ENCODE results near the gene SCYL3. TPM values are rescaled to one million over a fixed set of nuclear protein-coding genes. Genes with fewer than 3 reads are reported as not detected.

The SCYL3 gene
- total RNA-seq, 6 experiments from 2014 or later, result 6.2 to 9.3 (median 8.3) TPM

DNA sequence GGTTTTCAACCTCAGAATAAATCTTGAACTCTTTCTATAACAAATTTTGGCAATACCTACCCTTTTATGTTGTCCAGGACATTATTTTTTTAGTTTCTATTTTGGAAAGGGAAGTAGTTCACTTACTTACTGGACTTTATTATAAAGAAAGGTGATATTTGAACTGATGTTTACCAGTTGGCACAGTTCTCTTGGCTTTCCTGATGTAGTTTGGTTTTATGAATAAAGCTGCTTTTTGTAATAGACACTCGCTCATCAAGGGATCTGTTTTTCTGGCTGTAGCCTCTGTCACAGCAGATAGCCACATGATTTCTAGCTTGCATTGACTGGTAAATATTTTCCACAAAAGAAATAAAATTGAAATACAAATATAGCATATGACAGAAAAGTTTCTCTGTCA is 58.0 kb downstream of the SCYL3 start:
- intact Hi-C loops (cut with DNase I), result no loop called here
- Histone ChIP-seq H3K27ac (no peak overlapping the region), H3K9me3 (no peaks in the 10 kb centered on the region), H3K4me1 (no peaks in the 10 kb centered on the region), H3K36me3 (peaks cover 0 to 8% (median 0%) of the 10 kb centered on the region in 4 donors), H3K27me3 (no peaks in the 10 kb centered on the region), H3K4me3 (no peak overlapping the region)
- no peak for DNase-seq
- ATAC-seq, result peak in 2 of 4 donors; percentile 46 to 60
- 43% methylated on average over 1 of the region's 1 CpG for WGBS (ENCODE audit: insufficient coverage, low coverage, low lambda C conversion rate, missing lambda C conversion rate)
- no peak for TF ChIP-seq POLR2A (IDR thresholded peaks at IDR 0.05)
- TF ChIP-seq, protein P1, sequence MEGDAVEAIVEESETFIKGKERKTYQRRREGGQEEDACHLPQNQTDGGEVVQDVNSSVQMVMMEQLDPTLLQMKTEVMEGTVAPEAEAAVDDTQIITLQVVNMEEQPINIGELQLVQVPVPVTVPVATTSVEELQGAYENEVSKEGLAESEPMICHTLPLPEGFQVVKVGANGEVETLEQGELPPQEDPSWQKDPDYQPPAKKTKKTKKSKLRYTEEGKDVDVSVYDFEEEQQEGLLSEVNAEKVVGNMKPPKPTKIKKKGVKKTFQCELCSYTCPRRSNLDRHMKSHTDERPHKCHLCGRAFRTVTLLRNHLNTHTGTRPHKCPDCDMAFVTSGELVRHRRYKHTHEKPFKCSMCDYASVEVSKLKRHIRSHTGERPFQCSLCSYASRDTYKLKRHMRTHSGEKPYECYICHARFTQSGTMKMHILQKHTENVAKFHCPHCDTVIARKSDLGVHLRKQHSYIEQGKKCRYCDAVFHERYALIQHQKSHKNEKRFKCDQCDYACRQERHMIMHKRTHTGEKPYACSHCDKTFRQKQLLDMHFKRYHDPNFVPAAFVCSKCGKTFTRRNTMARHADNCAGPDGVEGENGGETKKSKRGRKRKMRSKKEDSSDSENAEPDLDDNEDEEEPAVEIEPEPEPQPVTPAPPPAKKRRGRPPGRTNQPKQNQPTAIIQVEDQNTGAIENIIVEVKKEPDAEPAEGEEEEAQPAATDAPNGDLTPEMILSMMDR (IDR thresholded peaks at IDR 0.05), result no peak

DNA sequence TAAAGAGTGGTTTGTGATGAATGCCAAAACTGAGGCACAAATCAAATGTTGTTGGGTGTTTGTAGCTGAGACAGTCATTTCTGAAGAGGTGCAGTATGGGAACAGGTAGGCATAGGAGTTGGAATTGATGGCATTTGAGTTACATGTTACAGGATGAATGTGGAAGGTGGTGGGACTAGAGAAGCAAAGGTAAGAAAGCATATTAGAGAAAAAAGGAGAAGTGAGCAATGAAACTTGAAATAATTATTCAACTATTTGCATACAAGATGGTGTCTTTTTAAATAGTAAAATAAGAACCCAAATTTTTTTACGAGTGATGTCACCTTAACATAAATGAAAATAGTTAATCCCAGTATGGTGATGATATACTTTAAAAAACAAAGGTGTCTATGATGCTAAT is 58.8 kb downstream of the SCYL3 start:
- Histone ChIP-seq H3K27me3 (no peaks in the 10 kb centered on the region), H3K9me3 (no peaks in the 10 kb centered on the region), H3K4me1 (no peaks in the 10 kb centered on the region), H3K27ac (no peak overlapping the region), H3K4me3 (no peak overlapping the region), H3K36me3 (peaks cover 0 to 10% (median 0%) of the 10 kb centered on the region in 4 donors)
- DNase-seq (no peak), ATAC-seq (no peak)
- TF ChIP-seq, protein P1 (IDR thresholded peaks at IDR 0.05), result no peak
- TF ChIP-seq POLR2A (IDR thresholded peaks at IDR 0.05), result no peak
- 100% methylated on average over 1 of the region's 1 CpG for WGBS (ENCODE audit: insufficient coverage, low coverage, low lambda C conversion rate, missing lambda C conversion rate)
- intact Hi-C loops (cut with DNase I), result no loop called here

DNA sequence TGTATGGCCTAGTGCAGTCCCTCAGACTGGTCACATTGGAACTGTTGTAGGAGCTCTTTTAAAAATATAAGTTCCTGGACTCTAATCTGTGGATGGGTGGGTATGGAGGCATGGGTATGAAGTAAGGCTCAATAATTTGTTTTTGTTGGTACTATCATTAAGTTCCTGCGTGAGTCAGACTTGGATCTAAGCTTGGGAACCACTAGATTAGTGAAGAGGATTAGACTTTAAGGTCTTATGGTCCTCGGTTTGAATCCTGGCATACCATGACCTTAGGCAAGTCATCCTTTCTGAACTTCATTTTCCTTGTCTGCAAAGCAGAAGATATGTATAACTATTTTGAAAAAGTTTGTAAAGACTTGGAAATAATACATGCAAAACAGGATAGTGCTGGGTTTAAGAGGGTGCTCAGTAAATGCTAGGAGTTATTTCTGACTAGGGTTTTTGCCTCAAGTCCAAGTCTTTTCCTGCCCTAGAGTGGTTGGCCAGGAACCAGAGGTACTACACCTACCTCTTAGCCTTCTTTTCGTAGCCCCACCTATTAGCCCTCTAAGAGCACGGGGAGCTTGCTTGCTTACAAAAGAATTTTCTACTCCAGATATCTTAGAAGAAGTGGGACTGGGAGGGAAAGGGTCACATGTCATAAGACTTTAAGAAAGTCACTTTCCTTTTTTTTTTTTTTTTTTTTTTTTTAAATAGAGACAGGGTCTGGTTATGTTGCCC is 60.4 kb downstream of the SCYL3 start:
- Histone ChIP-seq H3K36me3 (peaks cover 0 to 20% (median under 1%) of the 10 kb centered on the region in 4 donors), H3K9me3 (no peaks in the 10 kb centered on the region), H3K27ac (no peak overlapping the region), H3K4me1 (no peaks in the 10 kb centered on the region), H3K27me3 (no peaks in the 10 kb centered on the region), H3K4me3 (no peak overlapping the region)
- DNase-seq (no peak), ATAC-seq (no peak)
- whole genome bisulfite sequencing (ENCODE audit: insufficient coverage, low coverage, low lambda C conversion rate, missing lambda C conversion rate), result 74% methylated on average over 3 of the region's 4 CpGs
- TF ChIP-seq, protein P1 (IDR thresholded peaks at IDR 0.05), result no peak
- no peak for TF ChIP-seq POLR2A (IDR thresholded peaks at IDR 0.05)
- intact Hi-C loops (cut with DNase I), result no loop called here

DNA sequence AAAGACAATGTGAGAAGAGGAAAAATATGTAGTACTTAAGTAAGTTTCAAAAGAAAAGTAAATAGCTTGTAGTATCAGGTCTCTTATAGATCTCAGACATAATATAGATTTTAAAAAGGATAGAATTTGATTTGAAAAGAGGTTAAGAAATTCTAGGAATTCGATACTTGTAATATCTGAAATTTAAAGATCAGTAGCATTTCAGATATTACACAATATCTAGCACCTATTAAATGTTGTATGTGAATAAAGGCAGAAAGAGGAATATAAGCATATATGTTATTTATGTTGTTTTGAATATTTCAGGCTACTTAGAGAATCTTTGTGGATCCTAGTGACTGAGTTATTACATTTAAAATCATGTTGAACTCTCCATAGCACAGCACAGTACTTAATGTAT is 64.0 kb downstream of the SCYL3 start:
- intact Hi-C loops (cut with DNase I), result loop anchor here in 1 of 2 donors (10.0 kb wide), 1 partner anchor 215 kb away; no protein-coding TSS in a partner anchor
- ATAC-seq, result no peak
- no peaks in the 10 kb centered on the region for H3K4me1 ChIP-seq
- H3K27ac ChIP-seq, result no peak overlapping the region
- H3K27me3 ChIP-seq, result no peaks in the 10 kb centered on the region
- H3K4me3 ChIP-seq, result no peak overlapping the region
- no peak for DNase-seq
- H3K36me3 ChIP-seq, result peaks cover 0 to 20% (median 7%) of the 10 kb centered on the region in 4 donors
- TF ChIP-seq, protein P1 (IDR thresholded peaks at IDR 0.05), result no peak
- no peak for TF ChIP-seq POLR2A (IDR thresholded peaks at IDR 0.05)
- 100% methylated on average over 1 of the region's 1 CpG for WGBS (ENCODE audit: insufficient coverage, low coverage, low lambda C conversion rate, missing lambda C conversion rate)
- H3K9me3 ChIP-seq, result no peaks in the 10 kb centered on the region

Data from right lobe of liver (tissue), 6 donors.